Measurements from ENCODE around the gene NFIA. TPM values are rescaled to one million over a fixed set of nuclear protein-coding genes. Genes with fewer than 3 reads are reported as not detected.

NFIA gene
- total RNA-seq, 2 donors from 2014 or later, result 0.88 to 3.1 TPM

- Mint-ChIP-seq H3K27ac (no peak overlapping the region), H3K9me3 (no peaks in the 10 kb centered on the region), H3K36me3 (no peaks in the 10 kb centered on the region)
- no peak for ATAC-seq
- DNase-seq (ENCODE audit: low spot score in 2 of 2), result no peak
Measured at GRCh38 chr1:61284936-61285335, 202.6 kb downstream of the NFIA start.

- no peaks in the 10 kb centered on the region for H3K9me3 Mint-ChIP-seq
- no peak for ATAC-seq
- H3K36me3 Mint-ChIP-seq, result no peaks in the 10 kb centered on the region
- no peak overlapping the region for H3K27ac Mint-ChIP-seq
- no peak for DNase-seq (ENCODE audit: low spot score in 2 of 2)
Measured at GRCh38 chr1:61285371-61285885, 203.1 kb downstream of the NFIA start.

- ATAC-seq (no peak), DNase-seq (ENCODE audit: low spot score in 2 of 2) (no peak)
- H3K27ac Mint-ChIP-seq, result no peak overlapping the region
- no peaks in the 10 kb centered on the region for H3K9me3 Mint-ChIP-seq
- no peaks in the 10 kb centered on the region for H3K36me3 Mint-ChIP-seq
Measured at GRCh38 chr1:61287014-61287413, 204.7 kb downstream of the NFIA start.

- ATAC-seq (no peak), DNase-seq (ENCODE audit: low spot score in 2 of 2) (no peak)
- H3K36me3 Mint-ChIP-seq, result no peaks in the 10 kb centered on the region
- H3K9me3 Mint-ChIP-seq, result no peaks in the 10 kb centered on the region
- H3K27ac Mint-ChIP-seq, result no peak overlapping the region
Measured at GRCh38 chr1:61287734-61288133, 205.4 kb downstream of the NFIA start.

- Mint-ChIP-seq H3K9me3 (no peaks in the 10 kb centered on the region), H3K27ac (no peak overlapping the region), H3K36me3 (no peaks in the 10 kb centered on the region)
- ATAC-seq, result no peak
- no peak for DNase-seq (ENCODE audit: low spot score in 2 of 2)
Measured at GRCh38 chr1:61289232-61290098, 207.1 kb downstream of the NFIA start.

GRCh38 chr1:61290525-61290924 lies 208.2 kb downstream of the NFIA start:
- DNase-seq (ENCODE audit: low spot score in 2 of 2) (no peak), ATAC-seq (no peak)
- no peaks in the 10 kb centered on the region for H3K9me3 Mint-ChIP-seq
- no peaks in the 10 kb centered on the region for H3K36me3 Mint-ChIP-seq
- no peak overlapping the region for H3K27ac Mint-ChIP-seq

- DNase-seq (ENCODE audit: low spot score in 2 of 2) (no peak), ATAC-seq (no peak)
- H3K9me3 Mint-ChIP-seq, result peaks cover 0 to 11% of the 10 kb centered on the region in 2 donors
- H3K27ac Mint-ChIP-seq, result no peak overlapping the region
- peaks cover 0 to 9% of the 10 kb centered on the region in 2 donors for H3K36me3 Mint-ChIP-seq
Measured at GRCh38 chr1:61293197-61293596, 210.8 kb downstream of the NFIA start.

GRCh38 chr1:61293986-61294504 lies 211.7 kb downstream of the NFIA start:
- Mint-ChIP-seq H3K36me3 (peaks cover 0 to 13% of the 10 kb centered on the region in 2 donors), H3K27ac (no peak overlapping the region), H3K9me3 (peaks cover 0 to 12% of the 10 kb centered on the region in 2 donors)
- ATAC-seq (no peak), DNase-seq (ENCODE audit: low spot score in 2 of 2) (no peak)

GRCh38 chr1:61294930-61295329 lies 212.6 kb downstream of the NFIA start:
- ATAC-seq, result no peak
- Mint-ChIP-seq H3K36me3 (peaks cover 0 to 15% of the 10 kb centered on the region in 2 donors), H3K9me3 (peaks cover 0 to 12% of the 10 kb centered on the region in 2 donors), H3K27ac (no peak overlapping the region)
- DNase-seq (ENCODE audit: low spot score in 2 of 2), result no peak

- no peak for DNase-seq (ENCODE audit: low spot score in 2 of 2)
- Mint-ChIP-seq H3K27ac (no peak overlapping the region), H3K9me3 (peaks cover 0 to 12% of the 10 kb centered on the region in 2 donors), H3K36me3 (peaks cover 0 to 15% of the 10 kb centered on the region in 2 donors)
- ATAC-seq, result no peak
Measured at GRCh38 chr1:61295818-61296537, 213.6 kb downstream of the NFIA start.

- Mint-ChIP-seq H3K9me3 (peaks cover 0 to 12% of the 10 kb centered on the region in 2 donors), H3K36me3 (peaks cover 0 to 19% of the 10 kb centered on the region in 2 donors)
Measured at GRCh38 chr1:61297887-61298286, 215.5 kb downstream of the NFIA start.

GRCh38 chr1:61299463-61299862 lies 217.1 kb downstream of the NFIA start:
- Mint-ChIP-seq H3K9me3 (peaks cover 0 to 12% of the 10 kb centered on the region in 2 donors), H3K27ac (no peak overlapping the region)
- no peak for ATAC-seq

More at GRCh38 chr1:61297887-61298286, 215.5 kb downstream of the NFIA start:
- H3K27ac Mint-ChIP-seq, result no peak overlapping the region
- no peak for DNase-seq (ENCODE audit: low spot score in 2 of 2)
- ATAC-seq, result no peak

GRCh38 chr1:61300899-61301298 lies 218.5 kb downstream of the NFIA start:
- peak overlapping the region in 1 of 2 donors; percentile 56 for H3K27ac Mint-ChIP-seq
- ATAC-seq (no peak), DNase-seq (ENCODE audit: low spot score in 2 of 2) (no peak)
- H3K9me3 Mint-ChIP-seq, result peaks cover 0 to 12% of the 10 kb centered on the region in 2 donors
- peaks cover 0 to 30% of the 10 kb centered on the region in 2 donors for H3K36me3 Mint-ChIP-seq

More at GRCh38 chr1:61299463-61299862, 217.1 kb downstream of the NFIA start:
- H3K36me3 Mint-ChIP-seq, result peaks cover 0 to 30% of the 10 kb centered on the region in 2 donors
- DNase-seq (ENCODE audit: low spot score in 2 of 2), result no peak

GRCh38 chr1:61301824-61302657 lies 219.7 kb downstream of the NFIA start:
- Mint-ChIP-seq H3K27ac (peak overlapping the region in 1 of 2 donors; percentile 61), H3K9me3 (peaks cover 0 to 12% of the 10 kb centered on the region in 2 donors), H3K36me3 (peaks cover 0 to 30% of the 10 kb centered on the region in 2 donors)
- ATAC-seq (peak; percentile 83 to 91), DNase-seq (ENCODE audit: low spot score in 2 of 2) (peak in 1 of 2 donors; percentile 25)

- no peak overlapping the region for H3K27ac Mint-ChIP-seq
Measured at GRCh38 chr1:61307422-61308142, 225.2 kb downstream of the NFIA start.

More at GRCh38 chr1:61307422-61308142, 225.2 kb downstream of the NFIA start:
- DNase-seq (ENCODE audit: low spot score in 2 of 2) (no peak), ATAC-seq (peak in 1 of 2 donors; percentile 28)
- Mint-ChIP-seq H3K36me3 (peaks cover 0 to 12% of the 10 kb centered on the region in 2 donors), H3K9me3 (no peaks in the 10 kb centered on the region)
